HTR-8/SVneo (cell line): ENCODE measurements around the gene USP16.
A peak's percentile ranks its signal among the peaks of the same experiment; 100 is the strongest.

Source experiments
- DNase-seq: peaks from one replicate; pipeline ENCODE4 v3.0.0; 2011; ENCODE audit warnings: low spot score, mixed read lengths; ENCODE audit not compliant: insufficient read length
- FAIRE-seq: peaks from 2 replicates; lab custom pipeline; 2011; peaks lifted over from hg19 to GRCh38; lab: Jason Lieb, UNC

Gene USP16

GRCh38 chr21:29078869-29079767, 54.6 kb downstream of the USP16 start:
- DNase-seq (no peak), FAIRE-seq (no peak)

GRCh38 chr21:29080454-29080941, 56.0 kb downstream of the USP16 start:
- DNase-seq = no peak
- FAIRE-seq = no peak

GRCh38 chr21:29082046-29082815, 57.8 kb downstream of the USP16 start:
- FAIRE-seq = no peak
- DNase-seq = no peak

- no peak for DNase-seq
- no peak for FAIRE-seq
Measured at GRCh38 chr21:29083306-29083705, 58.8 kb downstream of the USP16 start.

- DNase-seq (no peak), FAIRE-seq (no peak)
Measured at GRCh38 chr21:29084372-29084771, 59.9 kb downstream of the USP16 start.

- FAIRE-seq (no peak), DNase-seq (no peak)
Measured at GRCh38 chr21:29085106-29085752, 60.8 kb downstream of the USP16 start.

GRCh38 chr21:29091033-29091432, 66.6 kb downstream of the USP16 start:
- FAIRE-seq = no peak

GRCh38 chr21:29092102-29092959, 67.9 kb downstream of the USP16 start:
- FAIRE-seq (peak; percentile 51), DNase-seq (peak; percentile 48)

More at GRCh38 chr21:29091033-29091432, 66.6 kb downstream of the USP16 start:
- peak; percentile 56 for DNase-seq

GRCh38 chr21:29096218-29097015, 71.9 kb downstream of the USP16 start:
- DNase-seq = no peak

GRCh38 chr21:29098156-29098555, 73.7 kb downstream of the USP16 start:
- no peak for DNase-seq
- FAIRE-seq = no peak

More at GRCh38 chr21:29096218-29097015, 71.9 kb downstream of the USP16 start:
- no peak for FAIRE-seq

GRCh38 chr21:29102791-29103257, 78.4 kb downstream of the USP16 start:
- no peak for FAIRE-seq
- no peak for DNase-seq
